Neural cell (in vitro differentiated cells): Measurements from ENCODE around the gene GABRG3. TPM values are rescaled to one million over a fixed set of nuclear protein-coding genes. Genes with fewer than 3 reads are reported as not detected.

Source experiments
- H2AFZ ChIP-seq: fragments of 200-600, 300-800 bp; sonication (generic), shearing (Covaris generic); 2 replicates; pipeline ENCODE4 v1.6.0; 2014; ENCODE audit warnings: low read depth, mild to moderate bottlenecking, antibody characterized with exemption, low read length, moderate library complexity
- H3F3A ChIP-seq: fragments of 200-600 bp; shearing (Covaris generic); 2 replicates; pipeline ENCODE4 v1.6.1; 2016; ENCODE audit warnings: mild to moderate bottlenecking, moderate library complexity, mixed read lengths, antibody characterized with exemption, low read length; ENCODE audit not compliant: insufficient read depth, poor library complexity, severe bottlenecking
- H3K27ac ChIP-seq: fragments of 200-600, 300-800 bp; sonication (generic), shearing (Covaris generic); 2 replicates; pipeline ENCODE4 v1.5.1; 2014; ENCODE audit warnings: mild to moderate bottlenecking, low read length, moderate library complexity
- H3K27me3 ChIP-seq: fragments of 300-800, 200-600 bp; sonication (generic), shearing (Covaris generic); 2 replicates; pipeline ENCODE4 v1.6.0; 2014; ENCODE audit warnings: mild to moderate bottlenecking, low read depth, low read length, moderate library complexity; ENCODE audit not compliant: insufficient read depth
- H3K36me3 ChIP-seq: fragments of 300-800, 200-600 bp; sonication (generic), shearing (Covaris generic); 2 replicates; pipeline ENCODE4 v1.5.1; 2014; ENCODE audit warnings: mild to moderate bottlenecking, antibody characterized with exemption, low read length, moderate library complexity; ENCODE audit not compliant: insufficient read depth
- H3K4me2 ChIP-seq: fragments of 300-800, 200-600 bp; sonication (generic), shearing (Covaris generic); 2 replicates; pipeline ENCODE4 v1.6.0; 2014; ENCODE audit warnings: mild to moderate bottlenecking, low read length
- H3K4me3 ChIP-seq: fragments of 300-800, 200-600 bp; sonication (generic), shearing (Covaris generic); 2 replicates; pipeline ENCODE4 v1.5.1; 2014; ENCODE audit warnings: mild to moderate bottlenecking, low read length, moderate library complexity
- H3K79me2 ChIP-seq: fragments of 200-600 bp; shearing (Covaris generic); replicated peaks from 2 replicates; pipeline ENCODE4 v1.6.0; 2014; ENCODE audit warnings: mild to moderate bottlenecking, low read length, moderate library complexity; ENCODE audit not compliant: insufficient read depth
- H3K9ac ChIP-seq: fragments of 300-800, 200-600 bp; sonication (generic), shearing (Covaris generic); 2 replicates; pipeline ENCODE4 v1.6.1; 2016; ENCODE audit warnings: mild to moderate bottlenecking, low read length, mixed read lengths
- H3K9me2 ChIP-seq: fragments of 200-600 bp; shearing (Covaris generic); 2 replicates; pipeline ENCODE4 v1.6.1; 2016; ENCODE audit warnings: mild to moderate bottlenecking, low read length, mixed read lengths; ENCODE audit not compliant: insufficient read depth
- H3K9me3 ChIP-seq: fragments of 200-600, 300-800 bp; sonication (generic), shearing (Covaris generic); 2 replicates; pipeline ENCODE4 v1.6.1; 2016; ENCODE audit warnings: mild to moderate bottlenecking, mixed run types, low read length, moderate library complexity, mixed read lengths
- H4K20me1 ChIP-seq: fragments of 200-600 bp; shearing (Covaris generic); 2 replicates; pipeline ENCODE4 v1.6.1; 2016; ENCODE audit warnings: mild to moderate bottlenecking, mixed run types; ENCODE audit not compliant: insufficient read depth
- CTCF ChIP-seq: fragments of 450-650 bp; IDR thresholded peaks from 2 replicates; pipeline ENCODE4 v1.5.1; 2014; ENCODE audit warnings: antibody characterized with exemption, mild to moderate bottlenecking, moderate library complexity; ENCODE audit not compliant: poor library complexity, severe bottlenecking
- EP300 ChIP-seq: fragments of 450-650 bp; conservative IDR thresholded peaks from 2 replicates; pipeline ENCODE4 v1.6.1; 2014; ENCODE audit warnings: antibody characterized with exemption, mild to moderate bottlenecking, moderate library complexity; ENCODE audit not compliant: poor library complexity, severe bottlenecking
- EZH2 ChIP-seq: fragments of 200-600, 300-800 bp; shearing (Covaris generic), sonication (generic); IDR thresholded peaks from 2 replicates; pipeline ENCODE4 v1.6.1; 2014; ENCODE audit warnings: antibody characterized with exemption, low read length, borderline replicate concordance, mild to moderate bottlenecking; ENCODE audit not compliant: insufficient read depth, poor library complexity, severe bottlenecking
- MXI1 ChIP-seq: fragments of 450-650 bp; conservative IDR thresholded peaks from 2 replicates; pipeline ENCODE4 v1.6.1; 2014; ENCODE audit warnings: antibody characterized with exemption, mild to moderate bottlenecking; ENCODE audit not compliant: poor library complexity, severe bottlenecking
- POLR2AphosphoS5 ChIP-seq: IDR thresholded peaks from 2 replicates; pipeline ENCODE4 v1.6.1; 2012
- RAD21 ChIP-seq: fragments of 450-650 bp; conservative IDR thresholded peaks from 2 replicates; pipeline ENCODE4 v1.6.1; 2014; ENCODE audit warnings: antibody characterized with exemption, mild to moderate bottlenecking, moderate library complexity
- SMC3 ChIP-seq: fragments of 450-650 bp; conservative IDR thresholded peaks from 2 replicates; pipeline ENCODE4 v1.6.1; 2014; ENCODE audit warnings: antibody characterized with exemption, mild to moderate bottlenecking, moderate library complexity; ENCODE audit not compliant: poor library complexity
- TAF1 ChIP-seq: IDR thresholded peaks from 2 replicates; pipeline ENCODE4 v1.6.1; 2012; ENCODE audit warnings: low read depth
- polyA plus RNA-seq: library from polyadenylated mRNA; depleted of rRNA; stranded (reverse); fragments of >200 nt; gene quantifications from 2 replicates; pipeline ENCODE4 v1.2.3, GENCODE V29; 2014
- TF ChIP-seq, protein P1 (sequence below): IDR thresholded peaks from 2 replicates; pipeline ENCODE4 v1.6.1; 2012; ENCODE audit warnings: borderline replicate concordance

The GABRG3 gene
- polyA plus RNA-seq, 1 donor from 2014 or later = 1.2 TPM

DNA sequence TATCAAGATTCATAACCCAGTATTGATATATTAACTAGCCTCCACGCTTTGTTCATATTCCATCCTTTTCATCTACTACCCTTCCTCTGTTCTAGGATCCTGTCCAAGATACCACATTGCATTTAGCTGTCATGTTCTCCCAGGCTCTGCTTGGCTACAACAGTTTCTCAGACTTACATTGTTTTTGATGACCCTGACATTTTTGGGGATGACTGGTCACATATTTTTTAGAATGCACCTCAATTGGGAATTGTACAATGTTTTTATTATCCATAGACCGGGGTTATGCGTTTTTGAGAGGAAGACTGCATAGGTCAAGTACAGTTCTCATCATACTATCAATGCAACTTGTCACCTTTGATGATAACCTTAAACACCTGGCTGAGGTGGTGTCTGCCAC is 421.2 kb downstream of the GABRG3 start (continued):
- TF ChIP-seq, protein P1, sequence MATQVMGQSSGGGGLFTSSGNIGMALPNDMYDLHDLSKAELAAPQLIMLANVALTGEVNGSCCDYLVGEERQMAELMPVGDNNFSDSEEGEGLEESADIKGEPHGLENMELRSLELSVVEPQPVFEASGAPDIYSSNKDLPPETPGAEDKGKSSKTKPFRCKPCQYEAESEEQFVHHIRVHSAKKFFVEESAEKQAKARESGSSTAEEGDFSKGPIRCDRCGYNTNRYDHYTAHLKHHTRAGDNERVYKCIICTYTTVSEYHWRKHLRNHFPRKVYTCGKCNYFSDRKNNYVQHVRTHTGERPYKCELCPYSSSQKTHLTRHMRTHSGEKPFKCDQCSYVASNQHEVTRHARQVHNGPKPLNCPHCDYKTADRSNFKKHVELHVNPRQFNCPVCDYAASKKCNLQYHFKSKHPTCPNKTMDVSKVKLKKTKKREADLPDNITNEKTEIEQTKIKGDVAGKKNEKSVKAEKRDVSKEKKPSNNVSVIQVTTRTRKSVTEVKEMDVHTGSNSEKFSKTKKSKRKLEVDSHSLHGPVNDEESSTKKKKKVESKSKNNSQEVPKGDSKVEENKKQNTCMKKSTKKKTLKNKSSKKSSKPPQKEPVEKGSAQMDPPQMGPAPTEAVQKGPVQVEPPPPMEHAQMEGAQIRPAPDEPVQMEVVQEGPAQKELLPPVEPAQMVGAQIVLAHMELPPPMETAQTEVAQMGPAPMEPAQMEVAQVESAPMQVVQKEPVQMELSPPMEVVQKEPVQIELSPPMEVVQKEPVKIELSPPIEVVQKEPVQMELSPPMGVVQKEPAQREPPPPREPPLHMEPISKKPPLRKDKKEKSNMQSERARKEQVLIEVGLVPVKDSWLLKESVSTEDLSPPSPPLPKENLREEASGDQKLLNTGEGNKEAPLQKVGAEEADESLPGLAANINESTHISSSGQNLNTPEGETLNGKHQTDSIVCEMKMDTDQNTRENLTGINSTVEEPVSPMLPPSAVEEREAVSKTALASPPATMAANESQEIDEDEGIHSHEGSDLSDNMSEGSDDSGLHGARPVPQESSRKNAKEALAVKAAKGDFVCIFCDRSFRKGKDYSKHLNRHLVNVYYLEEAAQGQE = no peak

DNA sequence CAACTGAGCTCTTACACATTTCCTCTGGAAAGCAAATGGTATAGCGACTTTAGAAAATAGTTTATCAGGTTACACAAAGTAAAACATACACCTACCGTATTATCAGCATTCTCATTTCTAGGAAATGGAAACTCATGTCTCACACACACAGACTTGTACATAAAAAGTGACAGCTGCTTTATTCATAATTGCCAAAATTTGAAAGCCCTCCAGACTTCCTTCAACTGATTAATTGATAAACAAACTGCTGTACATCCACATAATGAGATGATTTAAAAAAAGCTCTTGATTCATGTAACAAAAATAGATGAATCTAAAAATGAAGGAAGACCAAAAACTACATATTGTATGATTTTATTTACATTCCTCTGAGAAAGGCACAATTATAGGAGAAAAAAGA is 425.5 kb downstream of the GABRG3 start:
- H2AFZ ChIP-seq = no peak overlapping the region
- no peaks in the 10 kb centered on the region for H3K9me2 ChIP-seq
- no peaks in the 10 kb centered on the region for H3K79me2 ChIP-seq
- TF ChIP-seq TAF1 (no peak), CTCF (no peak)
- no peak overlapping the region for H3K4me3 ChIP-seq
- H3K9ac ChIP-seq = no peak overlapping the region
- no peaks in the 10 kb centered on the region for H3K9me3 ChIP-seq
- no peaks in the 10 kb centered on the region for H3K36me3 ChIP-seq
- H3F3A ChIP-seq = no peaks in the 10 kb centered on the region
- no peaks in the 10 kb centered on the region for H4K20me1 ChIP-seq
- no peak overlapping the region for H3K4me2 ChIP-seq
- no peaks in the 10 kb centered on the region for H3K27me3 ChIP-seq
- no peak overlapping the region for H3K27ac ChIP-seq

DNA sequence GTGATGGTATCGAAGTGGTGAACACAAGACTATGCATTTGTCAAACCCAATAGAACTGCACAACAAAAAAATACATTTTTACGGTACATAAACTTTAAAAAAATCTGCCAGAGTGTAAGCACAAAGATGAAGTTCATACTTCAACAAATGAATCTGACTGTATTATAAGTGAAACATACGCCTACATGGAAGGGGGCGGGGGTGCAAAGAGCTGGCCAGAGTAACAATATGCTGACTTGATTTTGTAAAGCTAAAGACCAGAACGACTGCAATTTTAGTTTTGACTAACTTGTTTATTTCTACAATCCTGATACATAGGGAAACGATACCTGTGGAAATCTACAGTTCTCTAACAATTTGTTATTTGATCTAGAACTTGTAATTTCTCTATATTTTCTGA is 426.0 kb downstream of the GABRG3 start:
- no peak overlapping the region for H3K4me3 ChIP-seq
- H3K4me2 ChIP-seq = no peak overlapping the region
- H3K9me3 ChIP-seq = no peaks in the 10 kb centered on the region
- no peaks in the 10 kb centered on the region for H3F3A ChIP-seq
- H3K27ac ChIP-seq = no peak overlapping the region
- H2AFZ ChIP-seq = no peak overlapping the region
- TF ChIP-seq SMC3 (no peak), MXI1 (no peak), RAD21 (no peak), EP300 (no peak), CTCF (no peak), POLR2AphosphoS5 (no peak), EZH2 (no peak), TAF1 (no peak)
- TF ChIP-seq, protein P1 = no peak
- no peaks in the 10 kb centered on the region for H3K9me2 ChIP-seq
- H4K20me1 ChIP-seq = no peaks in the 10 kb centered on the region
- no peak overlapping the region for H3K9ac ChIP-seq
- H3K27me3 ChIP-seq = no peaks in the 10 kb centered on the region
- no peaks in the 10 kb centered on the region for H3K79me2 ChIP-seq
- no peaks in the 10 kb centered on the region for H3K36me3 ChIP-seq
